Smooth muscle cell (in vitro differentiated cells): ENCODE results near the gene GNAO1. TPM values are rescaled to one million over a fixed set of nuclear protein-coding genes. Genes with fewer than 3 reads are reported as not detected.

Experiments used
- DNase-seq: peaks from one replicate; lab custom pipeline; 2025; ENCODE audit not compliant: unreplicated experiment; lab: John Stamatoyannopoulos, UW
- H2AFZ ChIP-seq: fragments of 200-600 bp; sonication (generic); 2 replicates; pipeline ENCODE4 v1.6.0; 2016; ENCODE audit warnings: antibody characterized with exemption, low read depth, mild to moderate bottlenecking
- H3F3A ChIP-seq: fragments of 200-600 bp; sonication (generic); 2 replicates; pipeline ENCODE4 v1.6.0; 2017; ENCODE audit warnings: antibody characterized with exemption, low read depth
- H3K27ac ChIP-seq: fragments of 200-600 bp; sonication (generic); 2 replicates; pipeline ENCODE4 v1.5.1; 2016; ENCODE audit warnings: low read depth, mild to moderate bottlenecking
- H3K27me3 ChIP-seq: fragments of 200-600 bp; sonication (generic); 2 replicates; pipeline ENCODE4 v1.6.1; 2016; ENCODE audit warnings: low read depth, mild to moderate bottlenecking
- H3K36me3 ChIP-seq: fragments of 200-600 bp; sonication (generic); 2 replicates; pipeline ENCODE4 v1.5.1; 2016; ENCODE audit warnings: low read depth
- H3K4me1 ChIP-seq: fragments of 200-600 bp; sonication (generic); 2 replicates; pipeline ENCODE4 v1.5.1; 2016; ENCODE audit warnings: low read depth
- H3K4me2 ChIP-seq: fragments of 200-600 bp; sonication (generic); 2 replicates; pipeline ENCODE4 v1.6.0; 2016; ENCODE audit warnings: mild to moderate bottlenecking
- H3K4me3 ChIP-seq: fragments of 200-600 bp; sonication (generic); 2 replicates; pipeline ENCODE4 v1.5.1; 2016; ENCODE audit warnings: mild to moderate bottlenecking
- H3K79me2 ChIP-seq: fragments of 200-600 bp; sonication (generic); 2 replicates; pipeline ENCODE4 v1.6.0; 2016; ENCODE audit warnings: low read depth, mild to moderate bottlenecking
- H3K9ac ChIP-seq: fragments of 200-600 bp; sonication (generic); 2 replicates; pipeline ENCODE4 v1.6.0; 2016; ENCODE audit warnings: low read depth
- H3K9me3 ChIP-seq: fragments of 200-600 bp; sonication (generic); replicated peaks from 2 replicates; pipeline ENCODE4 v1.5.1; 2016; ENCODE audit warnings: low read depth
- H4K20me1 ChIP-seq: fragments of 200-600 bp; sonication (generic); 2 replicates; pipeline ENCODE4 v1.6.0; 2016; ENCODE audit warnings: low read depth
- CTCF ChIP-seq: fragments of 200-600 bp; sonication (generic); IDR thresholded peaks from 2 replicates; pipeline ENCODE4 v1.5.1; 2017; ENCODE audit warnings: borderline replicate concordance, mild to moderate bottlenecking, antibody characterized with exemption; ENCODE audit not compliant: insufficient read depth, poor library complexity, severe bottlenecking
- WGBS: methylation state at CpG from one replicate; pipeline ENCODE4 v1.1.7; 2016; ENCODE audit warnings: low lambda C conversion rate; 5-methylcytosine and 5-hydroxymethylcytosine counted together
- polyA plus RNA-seq: library from polyadenylated mRNA; unstranded; fragments of >200 nt; fragmentation: Nextera tagmentation; extraction: Ambion mirVana; gene quantifications from 2 replicates; pipeline ENCODE4 v1.2.1, GENCODE V29; 2016
- total RNA-seq: library from RNA; depleted of rRNA; stranded (reverse); fragments of >200 nt; gene quantifications from 2 replicates; pipeline ENCODE4 v1.2.3, GENCODE V29; 2014

GNAO1 gene
- total and polyA plus RNA-seq, 2 experiments from 2014 or later = 1.7 to 3.7 TPM

- Histone ChIP-seq H3K79me2 (no peaks in the 10 kb centered on the region), H3K27me3 (no peaks in the 10 kb centered on the region), H3K4me1 (no peaks in the 10 kb centered on the region), H2AFZ (no peak overlapping the region), H3K4me3 (no peak overlapping the region), H3K27ac (no peak overlapping the region), H3K4me2 (no peak overlapping the region), H4K20me1 (no peaks in the 10 kb centered on the region), H3F3A (no peaks in the 10 kb centered on the region), H3K9me3 (no peaks in the 10 kb centered on the region), H3K36me3 (no peaks in the 10 kb centered on the region), H3K9ac (no peak overlapping the region)
- no peak for TF ChIP-seq CTCF
- no peak for DNase-seq
These were observed 16.9 kb upstream of the GNAO1 start for GRCh38 chr16:56174411-56174810.

DNA sequence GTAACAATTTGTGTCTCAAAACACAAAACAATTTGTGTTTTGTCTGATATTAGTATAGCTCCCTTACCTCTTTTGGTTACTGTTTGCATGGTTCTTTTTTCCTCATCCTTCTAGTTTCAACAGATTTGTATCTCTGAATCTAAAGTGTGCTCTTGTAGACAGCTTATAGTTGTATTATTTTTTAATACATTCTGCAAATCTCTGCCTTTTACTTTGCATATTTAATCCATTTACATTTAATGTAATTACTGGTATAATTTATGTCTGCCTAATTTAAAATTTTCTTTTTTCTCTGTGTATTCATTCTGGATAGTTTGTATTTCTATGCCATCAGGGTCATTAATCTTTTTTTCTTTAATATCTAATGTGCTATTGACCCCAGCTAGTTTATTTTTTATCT lies 9.9 kb upstream of the GNAO1 start:
- no peak for TF ChIP-seq CTCF
- peaks cover 7% of the 10 kb centered on the region for H3K9me3 ChIP-seq

DNA sequence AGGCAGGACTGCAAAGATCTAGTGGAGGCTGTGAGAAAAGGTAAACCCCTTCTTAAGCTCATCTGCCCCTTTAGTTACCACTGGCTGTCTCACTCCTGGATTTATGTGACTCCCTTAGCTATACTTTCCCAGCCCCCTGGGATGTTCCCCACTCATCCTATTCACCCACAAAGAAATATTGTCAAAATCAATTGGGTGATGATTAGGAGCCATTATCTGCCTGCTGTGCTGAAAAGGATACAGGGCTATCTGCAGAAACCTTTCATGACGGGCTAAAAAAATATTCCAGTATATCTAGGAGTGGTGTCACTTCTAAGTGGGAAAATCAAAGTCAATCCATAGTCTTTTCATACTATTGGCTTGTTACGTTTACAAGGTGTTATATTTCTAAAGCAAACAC lies 8.0 kb upstream of the GNAO1 start:
- Histone ChIP-seq H4K20me1 (no peaks in the 10 kb centered on the region), H3K4me1 (no peaks in the 10 kb centered on the region), H3K9me3 (peaks cover 7% of the 10 kb centered on the region), H3F3A (no peaks in the 10 kb centered on the region), H3K27ac (no peak overlapping the region), H3K9ac (no peak overlapping the region), H3K36me3 (no peaks in the 10 kb centered on the region), H3K27me3 (peaks cover 28% of the 10 kb centered on the region), H3K4me3 (no peak overlapping the region), H2AFZ (no peak overlapping the region), H3K4me2 (no peak overlapping the region), H3K79me2 (no peaks in the 10 kb centered on the region)
- no peak for TF ChIP-seq CTCF
- 92% methylated on average over 2 of the region's 2 CpGs for WGBS
- DNase-seq = no peak

More for the DNA sequence above, 9.9 kb upstream of the GNAO1 start:
- Histone ChIP-seq H3K4me2 (no peak overlapping the region), H3K36me3 (no peaks in the 10 kb centered on the region), H3K9ac (no peak overlapping the region), H2AFZ (no peak overlapping the region), H3K27me3 (peaks cover 15% of the 10 kb centered on the region), H3F3A (no peaks in the 10 kb centered on the region), H3K27ac (no peak overlapping the region), H3K79me2 (no peaks in the 10 kb centered on the region), H4K20me1 (no peaks in the 10 kb centered on the region), H3K4me3 (no peak overlapping the region), H3K4me1 (no peaks in the 10 kb centered on the region)
- no peak for DNase-seq

GRCh38 chr16:56190048-56190676 lies 1.1 kb upstream of the GNAO1 start:
- Histone ChIP-seq H3K79me2 (no peaks in the 10 kb centered on the region), H3F3A (no peaks in the 10 kb centered on the region), H3K27ac (no peak overlapping the region), H3K9me3 (no peaks in the 10 kb centered on the region), H3K4me3 (peak overlapping the region; percentile 61), H2AFZ (peak overlapping the region; percentile 53), H3K4me1 (peaks cover 11% of the 10 kb centered on the region), H3K9ac (no peak overlapping the region), H3K36me3 (no peaks in the 10 kb centered on the region), H3K27me3 (peaks cover 79% of the 10 kb centered on the region), H3K4me2 (peak overlapping the region; percentile 88), H4K20me1 (no peaks in the 10 kb centered on the region)
- no peak for TF ChIP-seq CTCF
- no peak for DNase-seq
- WGBS = 17% methylated on average over 18 of the region's 18 CpGs
